ENCODE results near the gene PTPRG. TPM values are rescaled to one million over a fixed set of nuclear protein-coding genes. Genes with fewer than 3 reads are reported as not detected.

Gene PTPRG
- total RNA-seq, 2 experiments from 2014 or later, result 0.24 to 0.37 TPM

- Mint-ChIP-seq H3K36me3 (ENCODE audit: low read depth) (no peaks in the 10 kb centered on the region), H3K4me1 (ENCODE audit: low read depth) (no peaks in the 10 kb centered on the region), H3K27me3 (ENCODE audit: low read depth) (peaks cover 9% of the 10 kb centered on the region), H3K4me3 (no peak overlapping the region), H3K9me3 (no peaks in the 10 kb centered on the region), H3K27ac (no peak overlapping the region)
- DNase-seq, result no peak
- intact Hi-C loops (cut with micrococcal nuclease), result no loop called here
- CTCF ChIA-PET, result no interaction called here
Observed at GRCh38 chr3:61577760-61578159, 16.4 kb downstream of the PTPRG start.

GRCh38 chr3:61578667-61579367 is 17.4 kb downstream of the PTPRG start:
- no peaks in the 10 kb centered on the region for H3K4me1 Mint-ChIP-seq (ENCODE audit: low read depth)
- CTCF ChIA-PET, result interaction anchor here (0.5 kb wide), 1 partner anchor 338 kb away, joined by 4 read pairs; no protein-coding TSS in a partner anchor
- H3K9me3 Mint-ChIP-seq, result no peaks in the 10 kb centered on the region
- H3K36me3 Mint-ChIP-seq (ENCODE audit: low read depth), result no peaks in the 10 kb centered on the region
- no peak overlapping the region for H3K27ac Mint-ChIP-seq
- H3K27me3 Mint-ChIP-seq (ENCODE audit: low read depth), result peaks cover 12% of the 10 kb centered on the region
- no peak overlapping the region for H3K4me3 Mint-ChIP-seq
- no peak for DNase-seq
- intact Hi-C loops (cut with micrococcal nuclease), result no loop called here

DNA sequence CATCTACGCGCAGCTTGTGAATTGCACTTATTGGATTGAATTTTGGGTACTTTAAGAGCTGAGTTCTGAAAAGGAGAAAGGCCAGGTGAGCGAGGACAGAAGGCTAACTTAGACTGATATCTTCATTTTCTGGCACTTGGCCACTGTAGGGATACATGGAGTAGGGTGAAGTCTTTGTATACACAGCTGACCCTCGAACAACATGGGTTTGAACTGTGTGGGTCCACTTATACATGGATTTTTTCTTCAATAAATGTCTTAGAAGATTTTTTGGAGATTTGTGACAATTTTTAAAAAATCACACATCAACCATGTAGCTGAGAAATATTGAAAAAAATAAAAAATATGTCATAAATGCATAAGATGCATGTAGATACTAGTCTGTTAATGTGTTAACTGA is 18.3 kb downstream of the PTPRG start:
- H3K27me3 Mint-ChIP-seq (ENCODE audit: low read depth), result peaks cover 12% of the 10 kb centered on the region
- CTCF ChIA-PET, result no interaction called here
- no peaks in the 10 kb centered on the region for H3K9me3 Mint-ChIP-seq
- DNase-seq, result no peak
- intact Hi-C loops (cut with micrococcal nuclease), result no loop called here
- no peak overlapping the region for H3K27ac Mint-ChIP-seq
- H3K4me3 Mint-ChIP-seq, result no peak overlapping the region
- no peaks in the 10 kb centered on the region for H3K4me1 Mint-ChIP-seq (ENCODE audit: low read depth)
- no peaks in the 10 kb centered on the region for H3K36me3 Mint-ChIP-seq (ENCODE audit: low read depth)

- no peak overlapping the region for H3K4me3 Mint-ChIP-seq
- no peaks in the 10 kb centered on the region for H3K36me3 Mint-ChIP-seq (ENCODE audit: low read depth)
- H3K27me3 Mint-ChIP-seq (ENCODE audit: low read depth), result peaks cover 12% of the 10 kb centered on the region
- CTCF ChIA-PET, result no interaction called here
- intact Hi-C loops (cut with micrococcal nuclease), result no loop called here
- no peaks in the 10 kb centered on the region for H3K9me3 Mint-ChIP-seq
- H3K27ac Mint-ChIP-seq, result no peak overlapping the region
- DNase-seq, result no peak
- no peaks in the 10 kb centered on the region for H3K4me1 Mint-ChIP-seq (ENCODE audit: low read depth)
Observed at GRCh38 chr3:61580982-61581643, 19.7 kb downstream of the PTPRG start.

DNA sequence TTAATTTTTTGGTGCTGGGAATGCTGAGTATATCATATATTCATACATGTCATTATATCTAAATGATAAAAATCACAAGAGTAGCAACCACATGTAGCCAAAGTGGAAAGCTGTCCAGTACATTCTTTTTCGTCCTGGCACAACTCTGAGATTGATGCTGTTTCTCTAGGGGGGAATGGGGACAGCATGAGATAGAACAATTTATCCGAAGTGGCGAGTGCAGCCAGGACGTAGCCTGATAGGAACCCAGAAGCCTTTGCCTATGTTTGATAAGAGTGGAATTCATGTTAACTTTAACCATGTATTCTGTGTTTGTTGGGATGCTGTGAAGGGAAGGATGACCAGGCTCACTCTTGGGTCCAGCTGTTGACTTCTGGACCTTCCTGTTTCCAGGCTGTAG is 20.9 kb downstream of the PTPRG start:
- intact Hi-C loops (cut with micrococcal nuclease), result no loop called here
- H3K4me3 Mint-ChIP-seq, result no peak overlapping the region
- no peaks in the 10 kb centered on the region for H3K4me1 Mint-ChIP-seq (ENCODE audit: low read depth)
- H3K36me3 Mint-ChIP-seq (ENCODE audit: low read depth), result no peaks in the 10 kb centered on the region
- no peak for DNase-seq
- H3K27ac Mint-ChIP-seq, result no peak overlapping the region
- H3K9me3 Mint-ChIP-seq, result no peaks in the 10 kb centered on the region
- peaks cover 14% of the 10 kb centered on the region for H3K27me3 Mint-ChIP-seq (ENCODE audit: low read depth)
- CTCF ChIA-PET, result no interaction called here

DNA sequence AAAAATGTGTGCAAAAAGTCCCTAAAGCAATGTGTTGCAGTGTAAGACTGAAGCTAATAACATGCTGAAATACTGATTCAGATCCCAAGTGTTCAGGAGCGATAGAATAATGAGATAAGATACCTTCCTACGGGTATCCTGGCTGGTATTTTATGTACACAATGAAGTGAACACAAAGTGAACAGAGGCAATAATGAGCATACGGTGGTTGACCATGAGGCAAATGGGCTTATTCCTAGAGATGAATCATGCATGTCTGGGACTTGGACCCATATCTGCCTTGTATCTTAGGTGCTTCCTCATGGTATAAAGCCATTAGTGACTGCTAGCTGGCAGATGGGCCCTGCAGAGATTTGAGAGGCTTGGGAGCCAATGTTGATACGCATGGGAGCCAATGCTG is 21.5 kb downstream of the PTPRG start:
- Mint-ChIP-seq H3K27me3 (ENCODE audit: low read depth) (peaks cover 14% of the 10 kb centered on the region), H3K9me3 (no peaks in the 10 kb centered on the region), H3K36me3 (ENCODE audit: low read depth) (no peaks in the 10 kb centered on the region), H3K4me1 (ENCODE audit: low read depth) (no peaks in the 10 kb centered on the region), H3K27ac (no peak overlapping the region), H3K4me3 (no peak overlapping the region)
- intact Hi-C loops (cut with micrococcal nuclease), result no loop called here
- DNase-seq, result no peak
- CTCF ChIA-PET, result no interaction called here

GRCh38 chr3:61583890-61584875 is 22.8 kb downstream of the PTPRG start:
- DNase-seq, result no peak
- Mint-ChIP-seq H3K27me3 (ENCODE audit: low read depth) (peaks cover 14% of the 10 kb centered on the region), H3K4me3 (no peak overlapping the region), H3K36me3 (ENCODE audit: low read depth) (no peaks in the 10 kb centered on the region), H3K27ac (no peak overlapping the region), H3K9me3 (no peaks in the 10 kb centered on the region), H3K4me1 (ENCODE audit: low read depth) (no peaks in the 10 kb centered on the region)
- intact Hi-C loops (cut with micrococcal nuclease), result no loop called here
- CTCF ChIA-PET, result no interaction called here

DNA sequence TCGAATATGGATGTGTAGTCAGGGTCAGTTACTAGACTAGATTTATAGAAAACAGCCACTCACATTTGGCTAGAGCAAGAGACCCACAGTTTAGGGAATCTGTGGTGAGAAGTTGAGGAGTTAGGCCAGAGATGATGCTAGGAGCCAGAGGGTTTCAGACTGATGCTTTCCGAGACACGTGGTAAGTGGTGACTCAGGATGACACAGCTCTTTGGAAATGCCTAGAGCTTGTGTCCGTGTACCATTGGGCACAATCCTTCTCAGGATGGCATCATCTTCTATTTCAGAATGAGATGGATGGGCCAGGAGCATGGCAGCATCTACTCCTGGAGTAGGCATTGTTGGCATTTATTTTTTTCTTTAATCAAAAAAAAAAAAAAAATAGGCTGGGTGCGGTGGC is 28.5 kb downstream of the PTPRG start:
- Mint-ChIP-seq H3K4me3 (no peak overlapping the region), H3K36me3 (ENCODE audit: low read depth) (no peaks in the 10 kb centered on the region)
- intact Hi-C loops (cut with micrococcal nuclease), result no loop called here

GRCh38 chr3:61591300-61591699 is 29.9 kb downstream of the PTPRG start:
- intact Hi-C loops (cut with micrococcal nuclease), result no loop called here
- H3K4me3 Mint-ChIP-seq, result no peak overlapping the region
- H3K4me1 Mint-ChIP-seq (ENCODE audit: low read depth), result no peaks in the 10 kb centered on the region
- peaks cover 6% of the 10 kb centered on the region for H3K27me3 Mint-ChIP-seq (ENCODE audit: low read depth)
- no peak for DNase-seq
- no peak overlapping the region for H3K27ac Mint-ChIP-seq
- H3K36me3 Mint-ChIP-seq (ENCODE audit: low read depth), result no peaks in the 10 kb centered on the region
- no peaks in the 10 kb centered on the region for H3K9me3 Mint-ChIP-seq
- CTCF ChIA-PET, result no interaction called here

More for the DNA sequence above, 28.5 kb downstream of the PTPRG start:
- Mint-ChIP-seq H3K9me3 (no peaks in the 10 kb centered on the region), H3K27ac (no peak overlapping the region), H3K27me3 (ENCODE audit: low read depth) (peaks cover 7% of the 10 kb centered on the region), H3K4me1 (ENCODE audit: low read depth) (no peaks in the 10 kb centered on the region)
- no peak for DNase-seq
- CTCF ChIA-PET, result interaction anchor here (0.6 kb wide), 1 partner anchor 396 kb away, joined by 3 read pairs; no protein-coding TSS in a partner anchor

- Mint-ChIP-seq H3K36me3 (ENCODE audit: low read depth) (no peaks in the 10 kb centered on the region), H3K4me1 (ENCODE audit: low read depth) (no peaks in the 10 kb centered on the region)
Observed at GRCh38 chr3:61593446-61594029, 32.2 kb downstream of the PTPRG start.

DNA sequence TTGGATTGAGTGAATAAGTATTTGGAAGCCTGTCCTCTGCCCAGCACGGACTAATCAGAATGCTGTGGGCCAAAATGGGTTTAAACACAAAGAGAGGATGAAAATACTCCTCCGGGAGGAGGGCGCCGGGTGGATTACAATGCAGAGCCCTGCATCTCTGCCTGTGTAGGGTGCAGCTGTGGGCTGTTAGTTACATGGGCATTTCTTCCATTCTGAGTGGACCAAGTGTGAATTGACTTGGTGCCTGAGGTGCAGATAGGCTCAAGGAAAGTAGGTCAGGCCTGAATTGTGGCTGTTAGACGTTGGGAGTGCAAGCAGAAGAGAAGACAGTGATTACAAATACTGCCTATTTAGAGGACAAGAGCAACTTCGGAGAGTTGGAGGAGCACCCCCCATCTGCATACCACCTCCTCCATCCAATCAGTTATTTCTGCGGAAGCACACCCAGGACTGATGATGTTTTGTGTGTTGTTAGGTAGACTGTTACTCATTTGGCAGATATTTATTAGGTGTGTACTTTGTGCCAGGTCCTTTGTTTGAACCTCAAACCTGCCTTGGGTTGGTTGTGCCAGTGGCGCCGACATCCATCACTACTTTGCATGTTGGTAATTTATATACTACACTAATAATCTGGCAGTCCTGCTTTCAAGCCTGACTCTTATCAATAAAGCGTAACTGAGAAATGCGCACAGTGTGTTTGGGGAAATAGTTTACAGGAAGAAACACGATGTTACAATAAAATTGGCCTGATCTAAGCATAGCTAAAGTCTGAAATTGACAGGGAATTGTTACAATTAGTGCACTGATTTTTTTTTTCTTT is 33.0 kb downstream of the PTPRG start:
- H3K9me3 Mint-ChIP-seq, result no peaks in the 10 kb centered on the region
- no peak overlapping the region for H3K27ac Mint-ChIP-seq
- CTCF ChIA-PET, result no interaction called here
- no peaks in the 10 kb centered on the region for H3K36me3 Mint-ChIP-seq (ENCODE audit: low read depth)
- intact Hi-C loops (cut with micrococcal nuclease), result no loop called here
- peaks cover 2% of the 10 kb centered on the region for H3K27me3 Mint-ChIP-seq (ENCODE audit: low read depth)
- no peak overlapping the region for H3K4me3 Mint-ChIP-seq
- no peak for DNase-seq
- no peaks in the 10 kb centered on the region for H3K4me1 Mint-ChIP-seq (ENCODE audit: low read depth)

More at GRCh38 chr3:61593446-61594029, 32.2 kb downstream of the PTPRG start:
- Mint-ChIP-seq H3K27ac (no peak overlapping the region), H3K4me3 (no peak overlapping the region), H3K27me3 (ENCODE audit: low read depth) (peaks cover 2% of the 10 kb centered on the region), H3K9me3 (no peaks in the 10 kb centered on the region)
- intact Hi-C loops (cut with micrococcal nuclease), result no loop called here
- DNase-seq, result no peak
- CTCF ChIA-PET, result interaction anchor here (0.8 kb wide), 1 partner anchor 20 kb away, joined by 3 read pairs; no protein-coding TSS in a partner anchor
